ENCODE measurements around the gene RAB3C.

DNA sequence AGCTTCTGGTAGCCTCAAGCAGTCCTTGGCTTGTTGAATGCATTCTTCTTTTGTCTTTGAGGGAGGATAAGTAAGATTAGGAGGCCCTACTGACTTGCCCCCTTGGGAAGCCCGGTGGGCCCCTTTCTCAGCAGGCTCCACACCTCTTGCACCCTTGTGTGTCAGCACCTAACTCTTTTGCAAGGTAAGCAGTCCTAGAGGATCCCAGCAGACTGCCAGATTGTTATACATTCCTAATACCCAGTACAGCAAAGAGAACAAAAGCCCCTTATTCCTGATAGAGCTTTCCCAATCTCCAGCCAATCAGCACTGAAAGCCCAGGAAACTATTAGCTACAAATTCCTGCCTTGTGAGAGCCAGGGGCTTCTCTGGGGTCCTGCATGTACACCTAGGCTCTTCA, 152.8 kb downstream of the RAB3C start:
- TF ChIP-seq, protein P1, sequence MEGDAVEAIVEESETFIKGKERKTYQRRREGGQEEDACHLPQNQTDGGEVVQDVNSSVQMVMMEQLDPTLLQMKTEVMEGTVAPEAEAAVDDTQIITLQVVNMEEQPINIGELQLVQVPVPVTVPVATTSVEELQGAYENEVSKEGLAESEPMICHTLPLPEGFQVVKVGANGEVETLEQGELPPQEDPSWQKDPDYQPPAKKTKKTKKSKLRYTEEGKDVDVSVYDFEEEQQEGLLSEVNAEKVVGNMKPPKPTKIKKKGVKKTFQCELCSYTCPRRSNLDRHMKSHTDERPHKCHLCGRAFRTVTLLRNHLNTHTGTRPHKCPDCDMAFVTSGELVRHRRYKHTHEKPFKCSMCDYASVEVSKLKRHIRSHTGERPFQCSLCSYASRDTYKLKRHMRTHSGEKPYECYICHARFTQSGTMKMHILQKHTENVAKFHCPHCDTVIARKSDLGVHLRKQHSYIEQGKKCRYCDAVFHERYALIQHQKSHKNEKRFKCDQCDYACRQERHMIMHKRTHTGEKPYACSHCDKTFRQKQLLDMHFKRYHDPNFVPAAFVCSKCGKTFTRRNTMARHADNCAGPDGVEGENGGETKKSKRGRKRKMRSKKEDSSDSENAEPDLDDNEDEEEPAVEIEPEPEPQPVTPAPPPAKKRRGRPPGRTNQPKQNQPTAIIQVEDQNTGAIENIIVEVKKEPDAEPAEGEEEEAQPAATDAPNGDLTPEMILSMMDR (IDR thresholded peaks at IDR 0.05 in 8 of 11, conservative IDR thresholded peaks at IDR 0.05 in 3 of 11): no peak
- no peak for TF ChIP-seq POLR2A (IDR thresholded peaks at IDR 0.05)

Data from spleen (tissue), 7 donors.